IMR-90 (cell line): ENCODE data around the gene MND1. TPM values are rescaled to one million over a fixed set of nuclear protein-coding genes. Genes with fewer than 3 reads are reported as not detected.

Experiments used
- BHLHE40 ChIP-seq: fragments of 150-350 bp; IDR thresholded peaks from 2 replicates; pipeline ENCODE4 v1.6.1; 2016; ENCODE audit warnings: mild to moderate bottlenecking, low read depth, low read length
- CTCF ChIP-seq: conservative IDR thresholded peaks from 2 replicates; pipeline ENCODE4 v1.5.1; 2012; ENCODE audit warnings: mild to moderate bottlenecking, low read depth, low read length, improper control_type of control experiment
- NFE2L2 ChIP-seq: fragments of 150-350 bp; IDR thresholded peaks from 2 replicates; pipeline ENCODE4 v1.6.1; 2016; ENCODE audit warnings: low read depth, mild to moderate bottlenecking, low read length
- POLR2A ChIP-seq: IDR thresholded peaks from 2 replicates; pipeline ENCODE4 v1.6.1; 2012; ENCODE audit warnings: mild to moderate bottlenecking, low read depth, low read length
- polyA plus RNA-seq, 3 experiments: library from polyadenylated mRNA; depleted of rRNA; stranded (reverse); fragments of >200 nt; gene quantifications; 2 replicates each; pipeline ENCODE4 v1.2.3, GENCODE V29; 2012; ENCODE audit warnings: low replicate concordance in 1 of 3
- total RNA-seq: library from RNA; depleted of rRNA; stranded (reverse); fragments of >200 nt; gene quantifications from 2 replicates; pipeline ENCODE4 v1.2.3, GENCODE V29; 2012

Gene MND1
- total and polyA plus RNA-seq, 2 of the 4 experiments (the other 2 are of a cell fraction), result 0.36 to 3.5 TPM

GRCh38 chr4:153344131-153345011 lies at the start of gene MND1 (continued):
- TF ChIP-seq CTCF, result peak; percentile 90
- peak; percentile 28; the same call in 1 of the 2 replicates for TF ChIP-seq POLR2A
- no peak for TF ChIP-seq BHLHE40
- no peak for TF ChIP-seq NFE2L2
